IPS-18c (cell line): ENCODE measurements around the gene RDX.

ENCODE experiments used
- H3K4me3 ChIP-seq: 2 replicates; pipeline ENCODE4 v1.7.0; 2013; ENCODE audit warnings: low read depth, mild to moderate bottlenecking, low read length, moderate library complexity; ENCODE audit not compliant: insufficient read depth
- H3K9me3 ChIP-seq: one replicate; pipeline ENCODE4 v1.6.1; 2013; ENCODE audit warnings: mild to moderate bottlenecking, low read length, moderate library complexity; ENCODE audit not compliant: control insufficient read depth, insufficient read depth

The RDX gene

GRCh38 chr11:110296226-110297075 is at the start of gene RDX:
RDX (minus strand) TSS chr11:110296614; CDS start chr11:110279692, 16,922 bp downstream.
- Histone ChIP-seq H3K9me3 (no peaks in the 10 kb centered on the region), H3K4me3 (peak within 1 kb of the TSS; percentile 85)

DNA sequence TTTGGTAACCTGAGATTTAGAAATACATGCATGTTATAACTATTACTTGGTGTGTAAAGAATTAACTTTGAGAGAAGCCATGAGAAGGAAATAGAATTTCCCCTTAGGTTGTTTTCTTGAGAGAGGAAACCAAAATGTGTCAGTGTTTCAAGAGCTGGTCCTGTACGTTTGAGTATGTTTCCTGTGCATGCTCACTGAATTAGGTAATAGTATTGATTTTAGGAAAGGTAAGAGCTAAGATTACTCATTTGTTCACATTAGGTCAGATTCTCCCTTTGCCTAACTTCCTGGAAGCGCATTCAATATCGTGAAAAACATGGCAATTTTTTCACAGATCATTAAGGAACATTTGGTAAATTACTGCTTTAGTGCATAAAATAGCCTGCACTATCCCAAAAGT is 49.3 kb upstream of the RDX start:
- H3K4me3 ChIP-seq: no peak overlapping the region
- H3K9me3 ChIP-seq: no peaks in the 10 kb centered on the region

DNA sequence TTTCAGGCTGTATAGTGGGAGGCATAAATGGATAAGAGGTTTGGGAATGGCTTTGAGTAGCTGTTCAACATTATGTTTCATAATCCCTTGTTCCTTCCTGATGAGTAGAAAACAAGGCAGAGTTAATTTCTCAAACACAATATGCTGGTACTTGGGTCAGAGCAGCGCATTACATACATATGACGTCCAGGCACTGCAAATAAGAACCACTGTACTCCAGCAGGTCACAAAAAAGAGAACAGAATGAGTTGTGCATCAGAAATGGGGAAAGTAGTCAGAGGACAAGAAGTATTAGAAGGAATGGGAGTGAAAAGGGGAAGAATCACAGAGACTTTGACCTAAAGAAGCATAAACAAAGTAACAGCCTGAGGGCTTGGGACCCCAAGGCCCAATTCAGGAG is 44.0 kb upstream of the RDX start:
- H3K9me3 ChIP-seq: no peaks in the 10 kb centered on the region
- no peak overlapping the region for H3K4me3 ChIP-seq

- H3K9me3 ChIP-seq: no peaks in the 10 kb centered on the region
- H3K4me3 ChIP-seq: no peak overlapping the region
Observed at GRCh38 chr11:110339456-110340250, 43.2 kb upstream of the RDX start.

- Histone ChIP-seq H3K4me3 (no peak overlapping the region), H3K9me3 (no peaks in the 10 kb centered on the region)
Observed at GRCh38 chr11:110338684-110339083, 42.3 kb upstream of the RDX start.

GRCh38 chr11:110337570-110338193 is 41.3 kb upstream of the RDX start:
- H3K9me3 ChIP-seq: no peaks in the 10 kb centered on the region
- H3K4me3 ChIP-seq: no peak overlapping the region

DNA sequence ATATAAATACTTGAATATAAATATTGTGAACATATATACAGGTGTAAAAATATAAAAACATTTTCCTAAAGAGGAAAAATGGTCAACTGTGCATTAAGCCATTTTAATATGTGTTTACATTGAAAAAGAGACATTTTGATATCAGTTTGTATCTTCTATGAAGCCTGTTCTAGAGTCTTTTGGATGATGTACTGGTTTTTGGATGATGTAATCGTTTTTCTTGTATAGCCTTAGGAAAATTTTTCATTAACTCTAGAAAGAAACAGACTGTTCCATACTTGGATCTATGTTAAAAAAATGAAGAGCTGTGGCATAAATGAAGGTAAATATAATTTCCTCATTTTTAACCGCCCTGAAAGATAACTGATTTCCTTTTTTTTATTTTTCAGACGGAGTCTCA is 39.6 kb upstream of the RDX start:
- no peak overlapping the region for H3K4me3 ChIP-seq
- no peaks in the 10 kb centered on the region for H3K9me3 ChIP-seq

DNA sequence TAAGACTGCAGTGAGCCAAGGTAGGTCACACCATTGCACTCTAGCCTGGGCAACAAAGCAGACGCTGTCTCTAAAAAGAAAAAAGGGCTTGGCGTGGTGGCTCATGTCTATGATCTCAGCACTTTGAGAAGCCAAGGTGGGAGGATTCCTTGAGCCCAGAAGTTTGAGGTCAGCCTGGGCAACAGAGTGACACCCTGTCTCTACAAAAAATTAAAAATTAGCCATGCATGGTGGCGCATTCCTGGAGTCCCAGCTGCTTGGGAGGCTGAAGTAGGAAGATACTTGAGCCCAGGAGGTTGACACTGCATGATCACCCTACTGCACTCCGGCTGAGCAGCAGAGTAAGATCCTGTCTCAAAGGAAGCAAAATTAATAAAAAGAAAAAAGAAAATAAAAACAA is 38.9 kb upstream of the RDX start:
- Histone ChIP-seq H3K9me3 (no peaks in the 10 kb centered on the region), H3K4me3 (no peak overlapping the region)

DNA sequence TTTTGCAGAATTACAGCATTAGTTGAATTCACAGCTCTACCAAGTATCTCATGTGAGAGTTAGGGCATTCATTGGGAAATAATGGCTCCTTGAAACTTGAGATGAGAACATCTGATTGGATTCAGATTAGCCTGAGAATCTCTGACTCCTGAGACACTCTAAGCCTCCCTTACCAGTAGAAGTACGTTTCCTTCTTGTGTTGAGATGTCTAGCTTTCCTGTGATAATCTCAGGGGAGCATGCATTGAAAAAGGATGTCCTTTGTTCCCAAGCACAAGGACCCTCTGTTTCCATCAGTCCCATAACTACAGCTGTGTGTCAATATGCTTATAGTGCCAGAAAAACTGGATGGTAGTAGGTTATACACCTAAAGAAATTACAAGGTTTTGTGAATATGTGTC is 35.2 kb upstream of the RDX start:
- peaks cover 3% of the 10 kb centered on the region for H3K9me3 ChIP-seq
- H3K4me3 ChIP-seq: no peak overlapping the region

DNA sequence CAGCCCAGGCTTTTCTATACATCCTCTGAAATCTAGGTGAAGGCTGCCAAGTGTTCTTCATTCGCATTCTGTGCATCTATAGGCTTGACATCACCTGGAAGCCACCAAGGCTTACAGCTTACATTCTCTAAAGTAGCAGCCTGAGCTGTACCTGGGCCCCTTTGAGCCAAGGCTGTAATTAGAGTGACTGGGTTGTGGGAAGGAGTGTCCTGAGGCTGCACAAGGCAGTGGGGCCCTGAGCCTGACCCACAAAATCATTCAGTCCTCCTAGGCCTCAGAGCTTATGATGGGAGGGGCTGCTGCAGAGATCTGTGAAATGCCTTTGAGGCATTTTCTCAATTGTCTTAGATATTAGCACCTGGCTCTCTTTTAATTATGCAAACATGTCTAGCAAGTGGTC is 33.0 kb upstream of the RDX start:
- peaks cover 5% of the 10 kb centered on the region for H3K9me3 ChIP-seq
- H3K4me3 ChIP-seq: no peak overlapping the region

- Histone ChIP-seq H3K4me3 (no peak overlapping the region), H3K9me3 (peaks cover 5% of the 10 kb centered on the region)
Observed at GRCh38 chr11:110327508-110327907, 31.1 kb upstream of the RDX start.

DNA sequence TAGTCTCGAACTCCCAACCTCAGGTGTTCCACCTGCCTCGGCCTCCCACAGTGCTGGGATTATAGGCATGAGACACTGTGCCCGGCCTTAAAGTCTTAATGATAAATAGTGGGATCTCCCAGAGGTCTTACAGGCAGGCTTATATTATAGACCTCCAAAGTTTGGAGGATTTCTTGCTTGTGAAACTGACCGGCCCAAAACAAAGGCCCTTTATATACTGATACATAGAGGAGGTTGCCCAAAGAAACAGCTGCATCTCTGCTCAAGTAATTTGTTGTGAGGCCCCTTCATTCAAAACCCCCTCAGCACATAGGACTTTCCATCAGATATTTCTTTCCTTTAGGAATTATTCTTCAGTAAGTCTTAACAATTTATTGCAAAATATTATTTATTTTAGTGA is 27.4 kb upstream of the RDX start:
- Histone ChIP-seq H3K9me3 (peaks cover 5% of the 10 kb centered on the region), H3K4me3 (no peak overlapping the region)

DNA sequence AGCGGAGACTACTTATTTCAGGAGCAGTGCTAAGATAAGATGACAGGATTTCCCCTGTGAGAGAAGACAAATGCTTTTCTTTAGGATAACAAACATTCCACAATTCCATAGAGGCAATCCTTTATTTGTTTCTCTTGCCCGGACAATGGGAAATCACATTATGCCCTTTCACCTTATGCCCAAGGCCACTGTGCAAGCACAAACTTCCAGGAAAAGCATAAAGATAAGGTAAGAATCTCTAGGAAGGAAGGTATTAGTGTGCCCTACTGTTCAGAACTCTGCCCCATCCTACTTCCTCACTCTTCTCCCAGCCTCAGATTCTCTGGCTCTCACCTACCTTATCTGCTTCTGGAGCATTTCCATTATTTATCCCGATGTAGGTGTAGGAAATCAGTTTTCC is 23.1 kb upstream of the RDX start:
- H3K4me3 ChIP-seq: no peak overlapping the region
- no peaks in the 10 kb centered on the region for H3K9me3 ChIP-seq

DNA sequence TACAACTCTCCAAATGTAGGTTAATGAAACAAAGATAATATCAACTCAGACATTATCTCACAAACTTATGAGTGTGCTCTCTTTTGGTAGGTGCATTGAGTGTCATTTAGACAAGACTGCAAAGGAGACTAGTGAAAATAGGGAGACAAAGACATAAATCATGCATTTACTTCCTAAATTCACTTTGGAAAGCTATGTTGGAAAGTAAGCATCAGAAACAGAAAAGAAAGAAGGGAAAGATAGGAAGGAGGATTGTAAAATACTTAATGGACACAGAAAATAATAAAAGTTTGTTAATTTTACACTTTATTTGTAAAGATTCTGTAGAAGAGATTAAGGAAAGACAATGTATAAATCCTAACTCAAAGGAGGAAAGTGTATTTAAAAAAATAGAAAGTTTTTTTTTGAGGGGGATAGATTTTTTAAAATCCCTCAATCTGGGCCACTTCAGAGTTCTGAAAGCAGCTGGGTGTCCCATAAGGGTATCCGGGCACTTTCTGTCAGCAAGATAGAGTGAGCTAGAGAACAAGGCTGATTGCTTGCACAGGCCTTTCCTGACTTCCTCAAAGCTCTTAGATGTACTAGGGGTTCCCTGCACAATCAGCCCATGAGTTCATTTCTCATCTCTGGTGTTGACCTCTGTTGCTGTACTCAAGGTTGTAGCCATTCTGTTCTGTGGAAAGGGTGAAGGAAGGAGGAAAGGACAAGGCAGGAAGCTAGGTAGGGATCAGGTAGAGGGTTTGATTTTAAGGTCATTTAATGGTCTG is 22.4 kb upstream of the RDX start:
- no peaks in the 10 kb centered on the region for H3K9me3 ChIP-seq

GRCh38 chr11:110317516-110317932 is 21.1 kb upstream of the RDX start:
- Histone ChIP-seq H3K4me3 (no peak overlapping the region), H3K9me3 (no peaks in the 10 kb centered on the region)

More for the DNA sequence above, 22.4 kb upstream of the RDX start:
- no peak overlapping the region for H3K4me3 ChIP-seq

DNA sequence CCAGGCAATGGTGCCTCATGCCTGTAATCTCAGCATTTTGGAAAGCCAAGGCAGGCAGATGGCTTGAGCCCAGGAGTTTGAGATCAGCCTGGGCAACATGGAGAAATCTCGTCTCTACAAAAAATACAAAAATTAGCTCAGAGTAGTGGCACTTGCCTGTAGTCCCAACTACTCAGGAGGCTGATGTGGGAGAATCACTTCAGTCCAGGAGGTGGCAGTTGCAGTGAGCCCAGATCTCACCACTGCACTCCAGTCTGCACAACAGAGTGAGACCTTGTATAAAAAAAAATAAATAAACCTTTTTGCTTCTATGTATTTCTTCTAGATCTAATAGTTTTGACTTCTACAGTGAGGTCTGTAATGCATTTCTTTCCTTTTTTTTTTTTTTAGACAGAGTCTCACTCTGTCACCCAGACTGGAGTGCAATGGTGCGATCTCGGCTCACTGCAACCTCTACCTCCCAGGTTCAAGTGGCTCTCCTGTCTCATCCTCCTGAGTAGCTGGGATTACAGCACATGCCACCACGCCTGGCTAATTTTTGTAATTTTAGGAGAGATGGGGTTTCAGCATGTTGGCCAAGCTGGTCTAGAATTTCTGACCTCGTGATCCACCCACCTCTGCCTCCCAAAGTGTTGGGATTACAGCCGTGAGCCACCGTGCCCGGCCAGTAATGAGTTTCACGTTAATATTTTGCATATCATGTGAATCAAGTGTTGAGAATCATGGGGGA is 18.1 kb upstream of the RDX start:
- H3K9me3 ChIP-seq: no peaks in the 10 kb centered on the region
- no peak overlapping the region for H3K4me3 ChIP-seq

GRCh38 chr11:110312670-110313069 is 16.3 kb upstream of the RDX start:
- no peaks in the 10 kb centered on the region for H3K9me3 ChIP-seq
- H3K4me3 ChIP-seq: no peak overlapping the region
